ENCODE measurements around the gene BABAM2.

The BABAM2 gene

GRCh38 chr2:28228434-28228995, 338.0 kb downstream of the BABAM2 start:
- H4K20me1 ChIP-seq (ENCODE audit: insufficient read depth, low read length), result no peaks in the 10 kb centered on the region
- no peaks in the 10 kb centered on the region for H3K9me2 ChIP-seq (replicated peaks; ENCODE audit: insufficient read depth, low read length)
- H3K36me3 ChIP-seq (replicated peaks; ENCODE audit: insufficient read depth, low read length), result no peaks in the 10 kb centered on the region
- H3K4me3 ChIP-seq (ENCODE audit: low read length), result no peak overlapping the region
- no peak for DNase-seq
- no peaks in the 10 kb centered on the region for H3F3A ChIP-seq (ENCODE audit: insufficient read depth, low read length)
- TF ChIP-seq EZH2 (optimal IDR thresholded peaks at IDR 0.05; ENCODE audit: low read depth, low read length), result no peak
- peak; percentile 17; the same call in 1 of the 2 replicates for TF ChIP-seq CTCF (IDR thresholded peaks at IDR 0.05; ENCODE audit: low read length)
- no peak for TF ChIP-seq EZH2phosphoT487 (IDR thresholded peaks at IDR 0.05; ENCODE audit: low read length)
- no peaks in the 10 kb centered on the region for H3K4me1 ChIP-seq (ENCODE audit: low read length)
- H3K9me3 ChIP-seq (replicated peaks; ENCODE audit: insufficient read depth, low read length), result no peaks in the 10 kb centered on the region
- no peak overlapping the region for H3K4me2 ChIP-seq (ENCODE audit: low read depth, low read length)
- no peak overlapping the region for H3K27ac ChIP-seq (ENCODE audit: low read length)
- H3K79me2 ChIP-seq (ENCODE audit: low read length), result no peaks in the 10 kb centered on the region
- no peak overlapping the region for H3K9ac ChIP-seq (ENCODE audit: low read length)
- H2AFZ ChIP-seq (ENCODE audit: low read length), result no peak overlapping the region
- H3K27me3 ChIP-seq (replicated peaks; ENCODE audit: insufficient read depth, low read length), result no peaks in the 10 kb centered on the region

DNA sequence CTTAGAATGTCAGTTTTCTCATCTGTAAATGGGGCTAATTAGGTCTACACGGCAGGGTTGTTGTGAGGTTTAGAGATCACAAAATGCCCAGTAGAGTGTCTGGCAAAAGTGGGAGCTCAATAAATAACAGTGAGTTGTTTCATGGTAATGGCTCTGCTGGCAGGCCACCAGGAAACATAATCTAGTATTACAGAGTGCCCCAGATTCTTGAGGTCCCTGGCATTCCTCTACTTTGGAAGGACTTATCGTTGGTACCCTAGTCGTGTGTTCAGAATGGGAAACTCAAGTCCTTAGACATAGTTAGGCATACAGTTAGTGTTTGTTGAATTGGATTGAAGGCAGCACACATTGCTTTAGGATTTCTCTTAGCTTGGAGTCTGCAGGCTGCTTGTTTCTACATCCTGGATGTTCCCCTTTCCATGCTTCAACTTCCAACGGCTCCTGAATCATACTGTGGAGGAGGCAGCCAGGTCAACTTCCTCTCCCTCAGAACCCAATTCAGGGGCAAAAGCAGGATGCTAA, 340.6 kb downstream of the BABAM2 start:
- Histone ChIP-seq H3K9me3 (replicated peaks; ENCODE audit: insufficient read depth, low read length) (no peaks in the 10 kb centered on the region), H3F3A (ENCODE audit: insufficient read depth, low read length) (no peaks in the 10 kb centered on the region), H3K4me3 (ENCODE audit: low read length) (no peak overlapping the region), H3K4me2 (ENCODE audit: low read depth, low read length) (no peak overlapping the region), H3K9me2 (replicated peaks; ENCODE audit: insufficient read depth, low read length) (no peaks in the 10 kb centered on the region), H3K4me1 (ENCODE audit: low read length) (no peaks in the 10 kb centered on the region), H3K27me3 (replicated peaks; ENCODE audit: insufficient read depth, low read length) (no peaks in the 10 kb centered on the region), H2AFZ (ENCODE audit: low read length) (no peak overlapping the region), H3K36me3 (replicated peaks; ENCODE audit: insufficient read depth, low read length) (no peaks in the 10 kb centered on the region), H3K27ac (ENCODE audit: low read length) (no peak overlapping the region), H4K20me1 (ENCODE audit: insufficient read depth, low read length) (no peaks in the 10 kb centered on the region), H3K79me2 (ENCODE audit: low read length) (no peaks in the 10 kb centered on the region), H3K9ac (ENCODE audit: low read length) (no peak overlapping the region)
- no peak for TF ChIP-seq CTCF (IDR thresholded peaks at IDR 0.05; ENCODE audit: low read length)
- TF ChIP-seq EZH2phosphoT487 (IDR thresholded peaks at IDR 0.05; ENCODE audit: low read length), result no peak
- no peak for TF ChIP-seq EZH2 (optimal IDR thresholded peaks at IDR 0.05; ENCODE audit: low read depth, low read length)
- DNase-seq, result no peak

DNA sequence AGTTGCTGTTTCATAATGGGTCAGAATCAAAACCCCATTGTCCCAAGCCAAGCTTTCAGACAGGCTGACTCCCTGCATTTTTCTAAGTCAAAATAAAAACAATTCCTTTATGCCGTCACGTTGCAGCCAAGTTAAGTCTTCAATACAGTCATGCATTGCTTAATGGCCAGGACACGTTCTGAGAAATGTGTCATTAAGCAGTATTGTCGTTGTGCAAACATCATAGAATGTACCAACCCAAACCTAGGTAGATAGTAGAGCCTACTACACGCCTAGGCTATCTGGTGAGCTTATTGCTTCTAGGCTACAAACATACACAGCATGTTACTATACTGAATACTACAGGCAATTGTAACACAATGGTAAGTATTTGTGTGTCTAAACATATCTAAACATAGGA, 341.8 kb downstream of the BABAM2 start:
- no peaks in the 10 kb centered on the region for H3K9me2 ChIP-seq (replicated peaks; ENCODE audit: insufficient read depth, low read length)
- no peaks in the 10 kb centered on the region for H3K36me3 ChIP-seq (replicated peaks; ENCODE audit: insufficient read depth, low read length)
- H2AFZ ChIP-seq (ENCODE audit: low read length), result no peak overlapping the region
- no peak for TF ChIP-seq EZH2 (optimal IDR thresholded peaks at IDR 0.05; ENCODE audit: low read depth, low read length)
- TF ChIP-seq EZH2phosphoT487 (IDR thresholded peaks at IDR 0.05; ENCODE audit: low read length), result no peak
- no peak for TF ChIP-seq CTCF (IDR thresholded peaks at IDR 0.05; ENCODE audit: low read length)
- H3K9me3 ChIP-seq (replicated peaks; ENCODE audit: insufficient read depth, low read length), result no peaks in the 10 kb centered on the region
- no peaks in the 10 kb centered on the region for H4K20me1 ChIP-seq (ENCODE audit: insufficient read depth, low read length)
- H3K4me3 ChIP-seq (ENCODE audit: low read length), result no peak overlapping the region
- H3K4me2 ChIP-seq (ENCODE audit: low read depth, low read length), result no peak overlapping the region
- no peaks in the 10 kb centered on the region for H3K27me3 ChIP-seq (replicated peaks; ENCODE audit: insufficient read depth, low read length)
- no peaks in the 10 kb centered on the region for H3F3A ChIP-seq (ENCODE audit: insufficient read depth, low read length)
- no peak overlapping the region for H3K27ac ChIP-seq (ENCODE audit: low read length)
- no peak for DNase-seq
- H3K79me2 ChIP-seq (ENCODE audit: low read length), result no peaks in the 10 kb centered on the region
- H3K4me1 ChIP-seq (ENCODE audit: low read length), result no peaks in the 10 kb centered on the region
- no peak overlapping the region for H3K9ac ChIP-seq (ENCODE audit: low read length)
